Astrocyte of the cerebellum (primary cell): ENCODE measurements around the gene DOCK4.

Source experiments
- DNase-seq: peaks from one replicate; pipeline ENCODE4 v3.0.0-alpha.2; 2011; ENCODE audit warnings: low read depth
- H3K4me3 ChIP-seq: 2 replicates; pipeline ENCODE4 v1.5.1; 2011; ENCODE audit warnings: mild to moderate bottlenecking, low read depth, low read length, moderate library complexity
- in situ Hi-C: cut with HindIII; loops from 2 replicates; pipeline ENCODE4 v1.10.0; 2017; ENCODE audit warnings: low sequenced_read_pairs
- TF ChIP-seq, protein P1 (sequence below): IDR thresholded peaks from 2 replicates; pipeline ENCODE4 v1.5.1; 2012; ENCODE audit warnings: low read length, low read depth, moderate library complexity, mild to moderate bottlenecking; ENCODE audit errors: missing control alignments

Gene DOCK4

DNA sequence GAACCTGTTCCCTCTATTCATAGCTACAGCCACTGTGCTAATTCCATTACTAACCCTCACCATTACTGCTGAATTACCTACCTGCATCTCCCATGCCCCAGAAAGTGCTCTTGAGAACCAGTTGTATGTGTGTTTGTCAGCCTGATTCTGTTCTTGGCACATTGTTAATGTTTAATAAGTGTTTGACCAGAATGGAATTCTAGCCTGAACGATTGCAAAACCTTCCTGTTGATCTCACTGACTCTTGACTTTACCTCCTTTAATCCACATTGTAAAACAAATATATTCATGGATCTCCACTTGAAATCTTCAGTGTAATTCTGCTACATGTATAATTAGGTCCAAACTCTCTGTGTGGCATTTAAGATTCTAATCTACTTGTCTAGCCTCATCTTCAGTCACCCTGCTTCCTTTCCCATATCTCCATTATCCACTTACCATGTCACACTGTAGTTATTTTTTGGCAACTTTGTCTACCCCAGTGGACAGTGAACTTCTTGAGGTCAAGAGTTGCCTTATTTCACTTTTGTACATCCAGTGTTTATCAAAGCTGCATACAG is 5.2 kb upstream of the DOCK4 start:
- TF ChIP-seq, protein P1, sequence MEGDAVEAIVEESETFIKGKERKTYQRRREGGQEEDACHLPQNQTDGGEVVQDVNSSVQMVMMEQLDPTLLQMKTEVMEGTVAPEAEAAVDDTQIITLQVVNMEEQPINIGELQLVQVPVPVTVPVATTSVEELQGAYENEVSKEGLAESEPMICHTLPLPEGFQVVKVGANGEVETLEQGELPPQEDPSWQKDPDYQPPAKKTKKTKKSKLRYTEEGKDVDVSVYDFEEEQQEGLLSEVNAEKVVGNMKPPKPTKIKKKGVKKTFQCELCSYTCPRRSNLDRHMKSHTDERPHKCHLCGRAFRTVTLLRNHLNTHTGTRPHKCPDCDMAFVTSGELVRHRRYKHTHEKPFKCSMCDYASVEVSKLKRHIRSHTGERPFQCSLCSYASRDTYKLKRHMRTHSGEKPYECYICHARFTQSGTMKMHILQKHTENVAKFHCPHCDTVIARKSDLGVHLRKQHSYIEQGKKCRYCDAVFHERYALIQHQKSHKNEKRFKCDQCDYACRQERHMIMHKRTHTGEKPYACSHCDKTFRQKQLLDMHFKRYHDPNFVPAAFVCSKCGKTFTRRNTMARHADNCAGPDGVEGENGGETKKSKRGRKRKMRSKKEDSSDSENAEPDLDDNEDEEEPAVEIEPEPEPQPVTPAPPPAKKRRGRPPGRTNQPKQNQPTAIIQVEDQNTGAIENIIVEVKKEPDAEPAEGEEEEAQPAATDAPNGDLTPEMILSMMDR: no peak
- no peak for DNase-seq
- in situ Hi-C loops: no loop called here
- no peak overlapping the region for H3K4me3 ChIP-seq

DNA sequence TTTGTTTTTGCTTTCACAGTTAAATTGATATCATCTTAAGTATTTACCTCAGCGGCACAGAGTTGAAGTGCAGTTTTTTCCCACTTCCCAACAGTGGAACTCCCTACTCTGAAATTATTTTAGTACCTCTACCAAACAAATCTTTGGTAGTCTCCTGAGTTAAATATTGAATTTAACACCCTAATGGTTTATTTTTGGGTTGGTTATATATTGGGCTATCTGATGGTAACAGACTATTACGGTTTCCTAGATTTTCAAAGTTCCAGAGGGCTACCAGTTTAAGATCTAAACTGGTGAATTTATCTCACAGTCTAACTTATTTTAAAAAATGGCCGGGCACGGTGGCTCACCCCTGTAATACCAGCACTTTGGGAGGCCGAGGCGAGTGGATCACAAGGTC is 1.6 kb upstream of the DOCK4 start:
- in situ Hi-C loops: no loop called here

DNA sequence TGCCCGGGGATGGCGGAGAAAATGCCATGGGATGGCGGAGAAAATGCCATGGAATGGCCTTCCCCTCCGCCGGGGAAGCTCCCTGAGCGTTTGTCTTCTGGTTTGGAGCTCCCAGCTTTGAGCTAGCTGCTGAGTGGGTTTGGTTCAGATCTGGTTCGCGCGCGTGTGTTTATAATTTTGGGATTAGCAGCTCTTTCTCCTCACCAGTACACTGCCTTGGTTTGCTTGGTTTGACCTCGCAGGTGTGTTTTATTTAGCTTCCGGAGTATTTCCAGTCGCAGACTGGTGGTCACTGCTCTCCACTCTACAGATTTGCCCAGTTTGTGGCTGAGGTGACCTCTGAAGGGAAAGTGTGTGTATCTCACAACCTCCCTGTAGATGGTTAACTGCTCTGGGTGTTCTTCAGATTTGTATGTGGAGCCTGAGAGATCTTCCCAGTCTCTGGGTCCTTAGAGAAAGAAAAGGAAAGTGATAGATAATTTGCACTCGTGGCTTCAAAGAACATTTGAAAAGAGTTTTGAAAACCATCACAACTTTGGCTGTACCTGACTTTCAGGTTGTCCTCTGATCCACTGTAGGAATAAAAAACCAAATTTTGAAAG is 893 bp upstream of the DOCK4 start:
- in situ Hi-C loops: no loop called here
- DNase-seq: no peak
- TF ChIP-seq, protein P1: no peak
- peak overlapping the region; percentile 92 for H3K4me3 ChIP-seq

More for the DNA sequence above, 1.6 kb upstream of the DOCK4 start:
- no peak for DNase-seq
- TF ChIP-seq, protein P1: no peak
- H3K4me3 ChIP-seq: no peak overlapping the region

DNA sequence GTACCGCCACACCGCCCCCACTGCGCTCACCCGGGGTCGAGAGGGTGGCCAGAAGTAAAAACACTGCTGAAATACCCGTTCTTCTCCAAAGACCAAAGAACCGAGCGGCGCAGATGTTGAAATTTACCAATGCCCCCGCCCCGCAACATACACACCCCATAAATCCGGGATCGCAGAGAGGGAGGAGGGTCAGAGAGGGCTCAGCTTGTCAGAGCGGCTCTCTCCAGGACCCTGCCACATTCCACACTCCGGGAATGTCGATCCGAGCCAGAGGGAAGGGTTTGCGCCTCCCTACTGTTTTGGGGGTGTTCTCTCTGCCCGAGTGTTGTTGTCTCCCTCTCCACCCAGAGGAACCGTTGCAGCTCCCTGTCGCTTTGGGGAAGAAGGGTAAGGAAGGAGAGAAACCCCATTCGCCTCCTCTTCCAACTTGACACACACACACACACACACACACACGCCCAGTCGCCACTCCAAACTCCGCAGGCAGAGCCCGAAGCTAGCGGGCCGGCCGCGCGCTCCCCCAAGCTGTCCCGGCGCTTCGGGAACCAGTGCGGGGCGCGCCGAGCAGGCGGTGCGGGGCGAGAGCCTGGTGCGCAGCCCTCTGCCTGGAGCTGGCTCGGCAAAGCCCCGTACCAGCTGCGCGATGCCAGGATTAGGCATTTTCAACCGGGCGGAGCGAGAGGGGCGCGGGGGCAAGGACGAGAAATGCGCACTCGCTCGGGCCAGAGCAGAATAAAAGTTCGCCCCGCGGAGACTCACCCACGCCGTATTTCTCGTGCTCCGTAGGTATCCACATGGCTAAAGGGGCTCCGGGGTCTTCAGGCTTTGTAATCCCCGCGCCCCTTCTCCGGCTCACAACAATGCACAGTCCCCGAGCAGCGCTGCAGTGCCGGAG is 609 bp downstream of the DOCK4 start:
- in situ Hi-C loops: no loop called here
- TF ChIP-seq, protein P1: no peak
- DNase-seq: no peak
- H3K4me3 ChIP-seq: peak overlapping the region; percentile 92

DNA sequence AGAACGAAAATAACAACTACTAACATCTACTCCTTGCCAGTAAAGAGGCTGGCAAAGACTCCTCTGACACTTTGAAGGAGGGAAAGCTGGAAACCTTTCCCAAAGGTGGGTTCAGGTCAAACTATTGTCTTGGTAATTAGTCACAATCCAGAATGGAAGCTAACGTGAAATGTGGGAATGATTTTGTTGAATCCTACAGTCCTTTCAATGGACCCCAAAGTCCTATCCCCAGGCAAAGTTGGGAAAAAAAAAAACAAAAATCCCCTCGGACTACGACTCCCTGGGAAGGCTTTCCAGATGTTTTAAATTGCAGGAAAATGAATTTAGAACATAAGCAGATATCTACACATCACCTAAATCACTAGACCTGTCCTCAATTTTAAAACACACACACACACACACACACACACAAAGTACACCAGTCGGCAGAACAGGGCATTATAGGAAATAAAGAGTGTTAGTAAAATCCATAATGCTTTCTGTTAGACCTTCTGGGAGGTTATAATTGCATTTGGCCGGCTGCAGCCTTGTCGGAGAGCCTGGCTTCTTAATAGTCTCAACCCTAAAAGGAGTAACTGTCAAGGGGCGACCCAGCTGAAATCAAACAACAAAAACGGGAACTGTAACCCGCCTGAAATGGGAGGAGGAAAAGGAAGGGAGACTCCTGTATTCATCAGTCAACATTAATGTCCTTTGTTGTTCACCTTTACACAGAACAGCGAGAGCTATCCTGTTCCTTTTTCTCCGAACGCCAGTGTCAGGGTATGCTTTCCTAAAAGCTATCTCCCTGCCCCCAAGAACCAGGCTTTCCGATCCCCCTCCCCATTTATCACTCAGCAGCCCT is 1.5 kb downstream of the DOCK4 start:
- TF ChIP-seq, protein P1: no peak
- no peak for DNase-seq
- in situ Hi-C loops: no loop called here
- peak overlapping the region; percentile 92 for H3K4me3 ChIP-seq

DNA sequence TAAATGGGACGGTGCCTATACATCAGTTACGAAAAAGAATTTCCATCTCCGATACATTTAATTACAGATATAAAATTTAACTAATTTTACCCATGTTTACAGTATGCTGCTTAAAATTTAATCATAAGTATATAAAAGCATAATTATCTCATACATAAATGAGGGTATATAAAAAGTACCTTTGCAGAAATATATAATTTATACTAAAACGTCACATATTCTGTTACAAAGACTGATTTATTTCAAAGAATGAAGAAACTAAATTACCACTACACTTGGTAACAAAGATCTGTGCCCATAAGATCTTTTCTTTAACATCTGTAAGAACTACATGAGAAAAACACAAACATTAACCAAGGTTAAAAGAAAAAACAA is 2.8 kb downstream of the DOCK4 start:
- no peak overlapping the region for H3K4me3 ChIP-seq
- no peak for DNase-seq
- in situ Hi-C loops: no loop called here
- TF ChIP-seq, protein P1: no peak
